Stimulated activated CD8-positive, alpha-beta memory T cell treated with anti-CD3 and anti-CD28 coated beads, Interleukin-15, amount 100 ng/mL, for 1 hour (primary cell): ENCODE measurements around the gene PRKCZ.

ENCODE experiments used
- DNase-seq: peaks from one replicate; pipeline ENCODE4 v3.0.0-alpha.2; 2020; ENCODE audit warnings: low read depth

PRKCZ gene

GRCh38 chr1:2046174-2046917 lies 3.9 kb upstream of the PRKCZ start:
- no peak for DNase-seq

DNA sequence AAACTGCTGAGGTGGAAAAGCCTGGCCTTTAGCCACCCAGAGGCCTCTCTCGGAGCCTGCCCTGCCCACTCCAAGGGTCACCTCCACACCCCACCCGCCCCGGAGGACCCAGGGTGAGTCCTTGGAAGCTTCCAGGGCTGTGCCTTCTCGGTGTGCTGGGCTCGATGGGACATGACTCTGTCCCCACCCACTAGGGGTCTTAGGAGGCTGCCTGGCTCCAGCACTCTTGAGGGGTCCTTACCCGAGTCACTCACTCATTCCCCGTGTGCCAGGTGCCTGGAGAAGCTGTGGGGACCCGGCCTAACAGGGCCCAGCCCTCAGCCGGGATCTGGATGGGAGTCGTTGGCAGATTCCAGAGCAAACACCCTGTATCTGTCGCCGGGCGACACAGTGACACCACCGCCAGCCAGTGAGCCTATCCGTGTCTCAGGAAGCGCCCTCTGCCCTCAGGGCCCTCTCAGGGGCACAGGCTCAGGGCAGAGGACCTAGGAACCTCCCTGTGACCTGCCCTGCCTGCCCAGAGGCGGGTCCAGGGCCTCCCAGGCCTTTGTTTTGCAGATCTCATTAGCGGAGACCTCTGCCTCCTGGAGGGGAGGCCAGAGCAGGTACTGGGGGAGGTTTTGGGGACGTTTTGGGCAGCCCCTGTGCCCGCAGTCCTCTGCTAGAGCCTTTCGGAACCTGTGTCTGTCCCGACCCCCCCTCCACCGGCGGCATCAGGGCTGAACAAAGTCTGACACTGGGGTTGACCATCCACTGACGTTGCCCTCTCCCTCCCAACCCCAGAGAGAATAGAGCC lies 3.1 kb upstream of the PRKCZ start:
- DNase-seq = no peak

DNA sequence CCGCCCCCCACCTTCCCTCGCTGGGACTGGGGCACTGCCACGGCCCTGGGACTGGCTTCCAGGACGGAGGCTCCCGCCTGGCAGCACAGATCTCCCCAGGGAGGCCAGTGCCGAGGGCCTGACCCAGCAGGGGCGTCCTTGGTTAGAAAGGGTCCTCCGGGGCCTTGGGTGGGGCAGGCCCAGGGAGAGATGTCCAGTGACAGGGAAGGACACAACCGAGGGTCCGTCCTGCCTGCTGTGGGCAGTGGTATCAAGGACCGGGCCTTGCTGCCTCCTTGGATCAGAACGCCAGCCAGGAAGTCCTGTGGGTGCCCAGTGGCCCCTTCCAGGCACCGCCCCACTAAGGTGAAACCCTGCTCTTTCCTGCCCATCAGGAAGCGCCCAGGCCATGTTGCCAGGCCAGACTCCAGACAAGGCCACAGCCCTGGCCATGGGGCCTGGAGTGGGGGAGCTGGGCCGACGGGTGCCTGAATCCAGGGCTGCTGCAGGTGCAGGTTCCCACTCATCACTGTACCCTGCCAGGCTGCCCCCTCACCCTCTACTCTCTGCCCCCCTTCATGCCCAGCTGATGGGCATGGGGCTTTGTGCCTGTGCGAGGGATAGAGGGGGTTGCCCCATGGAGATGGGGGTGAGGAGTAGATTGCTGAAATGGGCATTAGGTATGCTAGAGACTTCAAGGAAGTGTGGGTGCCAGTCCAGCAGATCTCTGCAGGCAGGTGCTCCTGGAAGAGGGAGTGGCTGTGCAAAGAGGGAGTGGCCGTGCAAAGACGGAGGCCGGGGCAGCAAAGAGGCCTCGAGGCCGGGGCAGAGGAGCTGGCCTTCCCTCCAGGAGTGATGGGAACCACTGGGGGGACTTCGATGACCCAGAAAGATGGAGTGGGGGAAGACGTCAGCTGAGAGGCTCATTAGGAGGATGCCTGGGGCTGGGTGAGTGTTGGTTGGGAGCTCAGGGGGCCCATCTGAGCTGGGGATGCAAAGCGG lies 2.2 kb upstream of the PRKCZ start:
- no peak for DNase-seq

DNA sequence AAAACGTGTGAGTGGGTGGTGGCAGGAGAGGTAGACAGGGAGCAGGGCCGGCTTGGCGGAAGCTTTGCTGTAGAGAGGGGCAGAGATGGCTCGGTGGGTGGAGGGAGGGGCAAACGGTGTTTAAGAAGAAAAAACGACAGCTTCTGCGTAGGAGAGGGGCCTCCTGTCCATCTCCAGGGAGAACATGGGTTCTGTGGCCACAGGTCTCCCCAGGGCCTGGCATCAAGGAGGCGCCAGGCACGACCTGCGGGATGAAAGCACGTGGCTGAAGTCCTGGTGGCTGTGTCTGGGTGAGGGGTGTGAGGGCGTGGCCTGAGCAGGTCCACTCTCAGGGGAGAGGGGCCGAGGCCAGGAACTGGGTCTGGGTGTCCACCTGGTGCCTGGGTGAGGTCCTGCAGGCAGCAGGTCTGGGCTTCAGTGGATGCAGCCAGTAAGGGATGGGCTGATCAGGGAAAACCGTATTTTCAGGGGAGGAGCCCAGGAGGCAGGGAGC lies 940 bp upstream of the PRKCZ start:
- no peak for DNase-seq

GRCh38 chr1:2050461-2050792 lies 216 bp downstream of the PRKCZ start:
- DNase-seq = no peak

- no peak for DNase-seq
These were observed 827 bp downstream of the PRKCZ start for GRCh38 chr1:2050793-2051682.

GRCh38 chr1:2052054-2052679 lies 2.0 kb downstream of the PRKCZ start:
- no peak for DNase-seq

GRCh38 chr1:2052756-2053155 lies 2.5 kb downstream of the PRKCZ start:
- DNase-seq = no peak

- no peak for DNase-seq
These were observed 3.0 kb downstream of the PRKCZ start for GRCh38 chr1:2053217-2053616.

DNA sequence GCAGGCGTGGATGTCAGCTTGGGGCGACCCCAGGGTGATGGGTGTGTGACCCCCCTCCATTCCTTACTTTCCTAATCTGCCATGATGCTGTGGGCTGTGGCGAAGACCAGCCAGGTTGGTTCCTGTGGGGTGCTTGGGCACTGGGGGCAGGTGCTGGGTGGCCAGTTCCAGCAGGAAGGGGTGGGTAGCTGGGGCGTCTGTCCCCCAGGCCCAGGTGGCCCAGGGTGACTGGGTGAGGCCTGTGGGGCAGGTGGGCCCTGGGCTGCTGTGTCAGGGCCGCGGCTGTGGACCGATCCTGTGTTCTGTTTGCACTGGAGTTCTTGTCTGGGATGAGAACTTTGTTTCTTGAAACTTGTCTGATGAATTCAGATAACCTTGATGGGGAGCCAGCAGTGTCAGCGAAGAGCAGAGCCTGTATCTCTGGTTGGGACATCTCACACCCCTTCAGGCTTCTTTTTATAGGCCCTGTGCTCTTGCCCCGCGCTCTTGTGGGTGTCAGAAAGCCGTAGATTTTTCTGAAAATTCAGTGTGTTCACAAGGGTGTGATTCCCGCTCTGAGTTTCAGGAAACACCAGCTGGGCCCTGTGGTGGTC lies 3.7 kb downstream of the PRKCZ start:
- DNase-seq = no peak

DNA sequence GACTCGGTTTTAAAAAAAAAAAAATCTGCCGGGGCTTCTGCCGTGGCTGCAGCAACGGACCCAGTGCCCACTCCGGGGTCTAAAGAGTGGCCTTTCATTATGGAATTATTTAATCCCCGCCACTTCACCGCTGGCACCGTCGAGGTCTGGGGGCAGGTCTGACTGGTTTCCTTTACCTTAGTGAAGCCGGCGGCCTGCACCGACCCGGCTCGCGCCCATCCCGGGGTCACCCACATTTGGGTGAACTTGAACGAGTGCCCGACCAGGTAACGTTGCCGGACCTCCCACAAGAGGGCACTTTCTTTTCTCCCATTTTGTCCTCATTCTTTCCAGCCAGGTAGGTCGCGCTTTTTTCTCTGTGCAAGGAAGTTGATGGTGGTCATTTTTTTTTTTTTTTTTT lies 4.3 kb downstream of the PRKCZ start:
- DNase-seq = no peak

DNA sequence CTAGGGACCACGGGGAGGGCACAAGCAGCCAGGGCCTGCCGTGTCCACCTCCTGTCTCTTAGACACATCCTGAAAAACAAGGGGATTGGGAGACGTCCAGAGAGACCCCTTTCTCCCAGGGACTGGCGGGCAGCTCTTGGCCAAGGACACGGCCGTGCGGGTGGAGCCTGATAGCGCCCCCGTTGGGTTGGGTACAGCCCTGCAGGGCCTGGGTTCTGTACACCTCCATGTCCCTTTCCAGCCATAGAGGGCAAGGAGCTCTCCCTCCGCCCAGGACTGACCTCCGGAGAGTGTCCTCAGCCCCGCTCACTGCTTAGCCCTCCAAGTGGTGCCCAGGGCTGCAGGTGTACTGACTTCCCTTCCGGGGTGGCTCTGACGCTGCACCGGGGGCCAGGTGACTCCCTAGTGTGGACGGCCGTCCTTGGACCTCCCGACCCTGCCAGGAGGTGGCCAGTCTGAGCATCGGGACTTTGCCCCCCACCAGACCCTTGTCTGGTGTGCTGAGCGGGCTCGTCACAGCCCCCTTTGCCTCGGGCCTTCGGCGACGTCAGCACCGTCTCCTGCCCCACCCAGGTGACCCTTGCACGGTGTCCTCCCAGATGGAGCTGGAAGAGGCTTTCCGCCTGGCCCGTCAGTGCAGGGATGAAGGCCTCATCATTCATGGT lies 5.8 kb downstream of the PRKCZ start:
- no peak for DNase-seq

GRCh38 chr1:2056955-2057590 lies 6.9 kb downstream of the PRKCZ start:
- DNase-seq = no peak

- no peak for DNase-seq
These were observed 9.2 kb downstream of the PRKCZ start for GRCh38 chr1:2059290-2059953.

DNA sequence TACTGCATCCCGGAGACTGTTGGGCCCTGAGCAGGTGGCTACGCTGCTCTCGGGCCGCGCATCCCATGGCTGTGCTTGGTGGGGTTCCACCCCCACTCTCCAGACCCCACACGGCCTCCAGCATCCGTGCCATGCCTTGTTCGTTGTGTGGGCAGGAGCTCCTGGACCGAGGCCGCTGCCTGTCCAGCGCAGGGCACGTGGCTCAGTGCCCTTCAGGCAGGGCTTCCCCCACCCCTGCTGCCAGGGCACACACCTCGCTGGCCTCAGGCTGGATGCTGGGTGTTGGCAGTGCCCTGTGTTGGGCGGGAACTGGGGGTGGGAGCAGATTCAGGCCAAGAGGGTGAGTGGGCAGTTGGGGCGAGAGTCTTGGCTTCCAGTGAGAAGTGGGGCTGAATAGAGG lies 9.9 kb downstream of the PRKCZ start:
- DNase-seq = no peak

GRCh38 chr1:2060535-2060934 lies 10.3 kb downstream of the PRKCZ start:
- no peak for DNase-seq

DNA sequence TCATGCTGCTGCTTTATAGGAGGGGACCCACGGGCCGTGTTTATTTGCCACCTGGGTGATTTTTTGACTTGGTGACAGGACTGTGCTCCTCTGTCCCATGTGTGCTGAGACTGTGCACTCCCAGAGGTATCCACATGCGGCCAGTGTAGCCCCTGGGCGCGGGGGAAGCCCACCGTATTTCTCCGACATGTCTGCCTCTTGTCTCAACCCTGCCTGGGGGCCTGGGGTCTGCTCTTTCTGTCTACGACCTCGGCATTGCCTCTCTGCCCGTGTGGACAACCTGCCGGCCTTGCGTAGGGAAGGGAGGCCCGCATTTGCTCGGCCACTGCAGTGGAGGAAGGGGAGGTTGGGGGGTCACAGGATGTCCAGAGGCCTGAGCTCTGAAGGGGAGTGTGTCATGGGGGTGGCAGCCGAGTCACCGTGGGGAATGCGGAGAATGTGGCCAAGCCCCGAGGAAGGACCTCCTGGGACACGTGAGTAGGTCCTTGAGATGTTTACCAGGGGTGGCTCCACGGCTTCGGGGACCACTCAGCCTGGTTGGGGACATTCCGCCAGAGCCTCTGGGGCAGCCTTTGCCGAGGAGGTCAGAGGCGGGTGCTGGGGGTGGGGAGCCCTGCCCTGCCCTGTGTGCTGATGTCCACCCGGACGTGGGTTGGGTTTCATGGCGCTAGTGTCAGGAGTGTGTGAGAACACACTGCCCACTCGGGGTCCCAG lies 11.0 kb downstream of the PRKCZ start:
- DNase-seq = no peak

DNA sequence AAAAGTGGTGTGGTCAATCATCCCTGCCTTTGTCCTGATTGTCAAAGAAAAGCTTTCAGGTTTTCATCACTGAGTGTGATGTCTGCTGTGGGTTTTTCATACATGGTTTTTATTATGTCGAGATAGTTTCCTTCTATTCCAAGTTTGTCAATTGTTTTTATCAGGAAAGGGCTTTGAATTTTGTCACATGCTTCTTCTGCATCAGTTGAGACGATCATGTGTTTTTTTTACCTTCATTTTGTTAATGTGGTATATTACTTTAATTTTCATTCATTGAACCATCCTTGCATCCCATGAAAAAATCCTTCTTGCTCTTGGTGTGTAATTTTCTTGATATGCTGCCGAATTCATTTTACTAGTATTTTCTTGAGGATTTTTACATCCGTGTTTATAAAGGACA lies 15.5 kb downstream of the PRKCZ start:
- no peak for DNase-seq
